H54 (cell line): ENCODE data around the gene PPP1R15A.

Source experiments
- DNase-seq: peaks from one replicate; pipeline ENCODE4 v3.0.0; 2011; ENCODE audit warnings: low spot score, mixed read lengths; ENCODE audit not compliant: insufficient read length
- FAIRE-seq: peaks from 3 replicates; lab custom pipeline; 2011; peaks lifted over from hg19 to GRCh38; lab: Jason Lieb, UNC
- POLR2A ChIP-seq: IDR thresholded peaks from 2 replicates; pipeline ENCODE4 v1.6.1; 2011; ENCODE audit warnings: low read depth, mild to moderate bottlenecking, low read length

PPP1R15A gene

DNA sequence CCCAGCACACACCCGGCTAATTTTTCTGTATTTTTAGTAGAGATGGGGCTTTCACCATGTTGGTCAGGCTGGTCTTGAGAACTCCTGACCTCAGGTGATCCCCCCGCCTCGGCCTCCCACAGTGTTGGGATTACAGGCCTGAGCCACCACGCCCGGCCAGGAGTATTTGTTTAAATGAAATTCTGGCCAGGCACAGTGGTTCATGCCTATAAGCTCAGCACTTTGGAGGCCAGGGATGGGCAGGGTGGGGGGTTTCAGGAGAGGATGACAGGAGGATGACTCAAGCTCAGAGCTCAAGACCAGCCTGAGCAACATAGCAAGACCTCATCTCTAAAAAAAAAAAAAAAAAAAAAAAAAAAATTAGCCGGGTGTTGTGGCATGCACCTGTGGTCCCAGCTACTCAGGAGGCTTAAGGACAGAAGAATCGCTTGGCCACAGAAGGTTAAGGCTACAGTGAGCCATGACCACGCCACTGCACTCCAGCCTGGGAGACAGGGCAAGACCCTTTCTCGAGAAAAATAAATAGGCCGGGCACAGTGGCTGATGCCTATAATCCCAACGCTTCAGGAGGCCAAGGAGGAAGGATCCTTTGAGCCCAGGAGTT lies 53.1 kb downstream of the PPP1R15A start:
- TF ChIP-seq POLR2A: no peak
- FAIRE-seq (no peak), DNase-seq (peak; percentile 33)
